ENCODE measurements around the gene TBC1D20. TPM values are rescaled to one million over a fixed set of nuclear protein-coding genes. Genes with fewer than 3 reads are reported as not detected.

Gene TBC1D20
- total RNA-seq, 1 donor from 2014 or later, result 39.6 TPM

DNA sequence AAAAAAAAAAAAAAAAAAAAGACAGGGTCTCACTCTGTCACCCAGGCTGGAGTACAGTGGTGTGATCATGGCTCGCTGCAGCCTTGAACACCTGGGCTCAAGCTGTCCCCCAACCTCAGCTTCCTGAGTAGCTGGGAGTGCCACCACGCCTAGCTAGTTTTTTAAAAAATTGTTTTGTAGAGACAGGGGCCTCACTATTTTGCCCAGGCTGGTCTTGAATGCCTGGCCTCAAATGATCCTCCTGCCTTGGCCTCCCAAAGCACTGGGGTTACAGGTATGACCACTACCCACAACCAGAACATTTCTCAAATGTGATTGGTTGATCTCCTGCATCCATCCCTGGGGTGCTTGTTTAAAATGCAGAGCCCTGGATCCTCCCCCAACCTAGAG is 59.8 kb downstream of the TBC1D20 start:
- TF ChIP-seq, protein P1, sequence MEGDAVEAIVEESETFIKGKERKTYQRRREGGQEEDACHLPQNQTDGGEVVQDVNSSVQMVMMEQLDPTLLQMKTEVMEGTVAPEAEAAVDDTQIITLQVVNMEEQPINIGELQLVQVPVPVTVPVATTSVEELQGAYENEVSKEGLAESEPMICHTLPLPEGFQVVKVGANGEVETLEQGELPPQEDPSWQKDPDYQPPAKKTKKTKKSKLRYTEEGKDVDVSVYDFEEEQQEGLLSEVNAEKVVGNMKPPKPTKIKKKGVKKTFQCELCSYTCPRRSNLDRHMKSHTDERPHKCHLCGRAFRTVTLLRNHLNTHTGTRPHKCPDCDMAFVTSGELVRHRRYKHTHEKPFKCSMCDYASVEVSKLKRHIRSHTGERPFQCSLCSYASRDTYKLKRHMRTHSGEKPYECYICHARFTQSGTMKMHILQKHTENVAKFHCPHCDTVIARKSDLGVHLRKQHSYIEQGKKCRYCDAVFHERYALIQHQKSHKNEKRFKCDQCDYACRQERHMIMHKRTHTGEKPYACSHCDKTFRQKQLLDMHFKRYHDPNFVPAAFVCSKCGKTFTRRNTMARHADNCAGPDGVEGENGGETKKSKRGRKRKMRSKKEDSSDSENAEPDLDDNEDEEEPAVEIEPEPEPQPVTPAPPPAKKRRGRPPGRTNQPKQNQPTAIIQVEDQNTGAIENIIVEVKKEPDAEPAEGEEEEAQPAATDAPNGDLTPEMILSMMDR (IDR thresholded peaks at IDR 0.05; ENCODE audit: partially characterized antibody, unreplicated experiment), result no peak
- Mint-ChIP-seq H3K4me1 (ENCODE audit: low read depth, unreplicated experiment) (peaks cover 15% of the 10 kb centered on the region), H3K9me3 (ENCODE audit: unreplicated experiment) (peaks cover 7% of the 10 kb centered on the region), H3K36me3 (ENCODE audit: unreplicated experiment) (no peaks in the 10 kb centered on the region), H3K4me3 (ENCODE audit: unreplicated experiment) (no peak overlapping the region), H3K27me3 (ENCODE audit: unreplicated experiment) (peaks cover 10% of the 10 kb centered on the region), H3K27ac (ENCODE audit: unreplicated experiment) (no peak overlapping the region)
- no peak for DNase-seq

GRCh38 chr20:401682-402495 is 60.4 kb downstream of the TBC1D20 start:
- Mint-ChIP-seq H3K27ac (ENCODE audit: unreplicated experiment) (peak overlapping the region; percentile 85), H3K27me3 (ENCODE audit: unreplicated experiment) (peaks cover 5% of the 10 kb centered on the region), H3K4me1 (ENCODE audit: low read depth, unreplicated experiment) (peaks cover 9% of the 10 kb centered on the region), H3K4me3 (ENCODE audit: unreplicated experiment) (no peak overlapping the region), H3K9me3 (ENCODE audit: unreplicated experiment) (peaks cover 3% of the 10 kb centered on the region), H3K36me3 (ENCODE audit: unreplicated experiment) (no peaks in the 10 kb centered on the region)
- TF ChIP-seq, protein P1 (IDR thresholded peaks at IDR 0.05; ENCODE audit: partially characterized antibody, unreplicated experiment), result no peak
- no peak for DNase-seq

- peaks cover 2% of the 10 kb centered on the region for H3K27me3 Mint-ChIP-seq (ENCODE audit: unreplicated experiment)
- no peak overlapping the region for H3K27ac Mint-ChIP-seq (ENCODE audit: unreplicated experiment)
- no peaks in the 10 kb centered on the region for H3K36me3 Mint-ChIP-seq (ENCODE audit: unreplicated experiment)
- TF ChIP-seq, protein P1 (IDR thresholded peaks at IDR 0.05; ENCODE audit: partially characterized antibody, unreplicated experiment), result no peak
- no peaks in the 10 kb centered on the region for H3K9me3 Mint-ChIP-seq (ENCODE audit: unreplicated experiment)
- no peak for DNase-seq
- H3K4me3 Mint-ChIP-seq (ENCODE audit: unreplicated experiment), result no peak overlapping the region
- peaks cover 6% of the 10 kb centered on the region for H3K4me1 Mint-ChIP-seq (ENCODE audit: low read depth, unreplicated experiment)
Measured at GRCh38 chr20:400454-401275, 61.7 kb downstream of the TBC1D20 start.

DNA sequence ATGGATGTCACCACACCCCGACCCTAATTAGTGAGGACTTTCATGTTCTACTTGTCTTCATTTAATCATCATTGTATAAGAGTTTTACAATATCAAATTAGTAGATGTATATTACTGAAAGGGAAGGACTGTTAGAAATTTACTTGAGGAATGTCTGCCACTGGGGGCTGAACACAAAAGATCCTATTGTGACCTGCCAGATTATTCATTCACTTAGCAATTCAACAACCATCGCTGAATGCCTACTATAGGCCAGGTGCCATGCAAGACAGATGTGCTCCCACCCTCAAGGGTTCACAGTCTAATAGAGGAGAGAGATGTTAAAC is 62.2 kb downstream of the TBC1D20 start:
- Mint-ChIP-seq H3K27ac (ENCODE audit: unreplicated experiment) (no peak overlapping the region), H3K36me3 (ENCODE audit: unreplicated experiment) (no peaks in the 10 kb centered on the region), H3K4me1 (ENCODE audit: low read depth, unreplicated experiment) (peaks cover 6% of the 10 kb centered on the region), H3K9me3 (ENCODE audit: unreplicated experiment) (no peaks in the 10 kb centered on the region), H3K4me3 (ENCODE audit: unreplicated experiment) (no peak overlapping the region), H3K27me3 (ENCODE audit: unreplicated experiment) (peaks cover 2% of the 10 kb centered on the region)
- TF ChIP-seq, protein P1 (IDR thresholded peaks at IDR 0.05; ENCODE audit: partially characterized antibody, unreplicated experiment), result no peak
- no peak for DNase-seq
